ENCODE measurements around the gene AGPAT4. TPM values are rescaled to one million over a fixed set of nuclear protein-coding genes. Genes with fewer than 3 reads are reported as not detected.

The AGPAT4 gene
- total RNA-seq, 1 donor from 2014 or later: 8.3 TPM

DNA sequence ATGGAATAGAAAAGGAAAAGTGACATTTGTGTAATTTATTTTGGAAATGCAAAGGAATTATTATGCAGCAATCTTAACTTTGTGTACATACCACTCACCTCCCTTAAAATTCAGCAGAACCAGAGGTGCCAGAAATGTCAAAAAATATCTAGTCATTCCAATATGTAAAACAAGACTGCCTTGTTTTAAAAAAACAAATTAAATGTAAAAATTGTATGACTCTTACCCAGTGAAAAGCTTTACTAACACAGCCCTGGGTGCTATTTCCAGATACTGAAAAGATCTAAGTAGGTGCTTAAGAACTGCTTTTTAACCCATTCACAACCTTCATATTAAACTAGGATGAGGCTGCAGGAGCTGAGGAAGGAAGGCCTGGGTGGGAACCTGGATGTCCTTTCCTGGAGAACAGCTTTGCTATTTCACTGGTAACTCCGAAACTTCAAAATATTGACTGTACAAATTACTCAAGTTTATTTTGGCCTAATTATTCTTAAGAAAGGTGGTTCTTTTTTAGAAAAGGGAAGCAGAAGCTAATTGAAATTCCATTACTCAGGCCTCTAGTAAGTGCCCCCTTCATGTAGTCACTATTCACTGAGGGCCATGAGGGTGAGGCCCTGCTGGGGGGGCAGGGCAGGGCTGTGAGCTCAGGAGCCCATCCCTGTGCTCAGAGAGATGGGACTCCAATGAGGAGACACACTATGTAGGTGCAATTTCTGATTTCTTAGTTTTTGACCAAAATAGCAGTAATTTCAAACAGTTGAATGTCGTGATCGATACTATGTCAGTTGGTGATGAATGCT, 142.7 kb downstream of the AGPAT4 start:
- TF ChIP-seq CTCF (IDR thresholded peaks at IDR 0.05): no peak
- Mint-ChIP-seq H3K27ac (ENCODE audit: unreplicated experiment) (no peak overlapping the region), H3K27me3 (ENCODE audit: unreplicated experiment) (no peaks in the 10 kb centered on the region), H3K4me1 (ENCODE audit: unreplicated experiment) (no peaks in the 10 kb centered on the region), H3K36me3 (ENCODE audit: unreplicated experiment) (peaks cover 34% of the 10 kb centered on the region), H3K9me3 (ENCODE audit: unreplicated experiment) (peaks cover under 1% of the 10 kb centered on the region), H3K4me3 (ENCODE audit: unreplicated experiment) (no peak overlapping the region)
- no peak for DNase-seq (ENCODE audit: extremely low spot score, unreplicated experiment)

DNA sequence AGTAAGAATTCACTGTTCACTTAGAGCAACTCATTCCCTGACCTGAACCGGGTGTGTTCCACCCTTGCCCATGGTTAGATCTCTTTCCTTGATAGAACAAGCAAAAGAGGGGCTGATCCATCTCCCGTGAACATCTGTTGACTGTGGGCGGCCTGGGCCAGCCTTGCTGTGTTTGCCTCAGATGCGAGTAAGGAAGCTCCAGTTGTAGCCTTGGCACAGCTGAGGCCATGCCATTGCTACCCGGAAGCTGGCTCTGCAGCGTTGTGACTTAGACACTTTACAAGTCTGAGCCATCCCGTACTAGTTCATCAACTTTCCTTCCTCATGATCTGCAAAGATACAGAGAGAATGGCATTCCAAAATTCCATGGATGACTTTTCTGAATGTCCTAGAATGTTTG, 143.3 kb downstream of the AGPAT4 start:
- DNase-seq (ENCODE audit: extremely low spot score, unreplicated experiment): no peak
- Mint-ChIP-seq H3K27ac (ENCODE audit: unreplicated experiment) (no peak overlapping the region), H3K36me3 (ENCODE audit: unreplicated experiment) (peaks cover 40% of the 10 kb centered on the region), H3K4me3 (ENCODE audit: unreplicated experiment) (no peak overlapping the region), H3K4me1 (ENCODE audit: unreplicated experiment) (no peaks in the 10 kb centered on the region), H3K27me3 (ENCODE audit: unreplicated experiment) (no peaks in the 10 kb centered on the region), H3K9me3 (ENCODE audit: unreplicated experiment) (peaks cover 6% of the 10 kb centered on the region)
- no peak for TF ChIP-seq CTCF (IDR thresholded peaks at IDR 0.05)

GRCh38 chr6:161128680-161129196, 145.1 kb downstream of the AGPAT4 start:
- Mint-ChIP-seq H3K36me3 (ENCODE audit: unreplicated experiment) (peaks cover 53% of the 10 kb centered on the region), H3K9me3 (ENCODE audit: unreplicated experiment) (peaks cover 24% of the 10 kb centered on the region), H3K4me1 (ENCODE audit: unreplicated experiment) (no peaks in the 10 kb centered on the region), H3K4me3 (ENCODE audit: unreplicated experiment) (no peak overlapping the region), H3K27me3 (ENCODE audit: unreplicated experiment) (no peaks in the 10 kb centered on the region), H3K27ac (ENCODE audit: unreplicated experiment) (no peak overlapping the region)
- no peak for TF ChIP-seq CTCF (IDR thresholded peaks at IDR 0.05)
- no peak for DNase-seq (ENCODE audit: extremely low spot score, unreplicated experiment)

- no peak overlapping the region for H3K27ac Mint-ChIP-seq (ENCODE audit: unreplicated experiment)
- peaks cover 30% of the 10 kb centered on the region for H3K9me3 Mint-ChIP-seq (ENCODE audit: unreplicated experiment)
These were observed 145.6 kb downstream of the AGPAT4 start for GRCh38 chr6:161128230-161128629.

More at GRCh38 chr6:161128230-161128629, 145.6 kb downstream of the AGPAT4 start:
- TF ChIP-seq CTCF (IDR thresholded peaks at IDR 0.05): no peak
- Mint-ChIP-seq H3K4me1 (ENCODE audit: unreplicated experiment) (no peaks in the 10 kb centered on the region), H3K27me3 (ENCODE audit: unreplicated experiment) (no peaks in the 10 kb centered on the region), H3K36me3 (ENCODE audit: unreplicated experiment) (peaks cover 55% of the 10 kb centered on the region), H3K4me3 (ENCODE audit: unreplicated experiment) (no peak overlapping the region)
- DNase-seq (ENCODE audit: extremely low spot score, unreplicated experiment): no peak

Data from osteocyte (in vitro differentiated cells).